HepG2 (cell line): ENCODE results near the gene IQSEC1.

Experiments
- ESRRA ChIP-seq: sonication (generic); formaldehyde crosslinking; IDR thresholded peaks from 2 replicates; pipeline ENCODE4 v1.5.1; 2020; ENCODE audit warnings: mild to moderate bottlenecking, low read depth, missing genetic modification reagents
- GABPB1 ChIP-seq: IDR thresholded peaks from 2 replicates; pipeline ENCODE4 v1.6.1; 2016; ENCODE audit warnings: mild to moderate bottlenecking, missing genetic modification reagents, moderate library complexity, missing compliant biosample characterization
- GATAD2A ChIP-seq: IDR thresholded peaks from 2 replicates; pipeline ENCODE4 v1.6.1; 2016
- HIVEP1 ChIP-seq: sonication (generic); formaldehyde crosslinking; IDR thresholded peaks from 2 replicates; pipeline ENCODE4 v1.4.0; 2020; ENCODE audit warnings: mild to moderate bottlenecking, missing genetic modification reagents
- KLF16 ChIP-seq, 2 experiments: sonication (generic) in 1 of 2; formaldehyde crosslinking in 1 of 2; IDR thresholded peaks; 2 replicates each; pipeline versions ENCODE4 v1.6.1 to v1.8.0; 2016 to 2023; ENCODE audit warnings: missing genetic modification reagents in 2 of 2, missing compliant biosample characterization in 1 of 2
- TAF1 ChIP-seq: sonication (generic); formaldehyde crosslinking; IDR thresholded peaks from 2 replicates; pipeline ENCODE4 v1.4.0; 2020; ENCODE audit warnings: missing genetic modification reagents
- ZBTB21 ChIP-seq: sonication (generic); formaldehyde crosslinking; IDR thresholded peaks from 2 replicates; pipeline ENCODE4 v1.4.0; 2020; ENCODE audit warnings: missing genetic modification reagents
- ZFP36 ChIP-seq: fragments of 150-350 bp; IDR thresholded peaks from 2 replicates; pipeline ENCODE4 v1.6.1; 2018; ENCODE audit warnings: borderline replicate concordance, low read length, low read depth; ENCODE audit not compliant: partially characterized antibody
- TF ChIP-seq, protein P1 (sequence below): IDR thresholded peaks from 2 replicates; pipeline ENCODE4 v1.6.1; 2016; ENCODE audit warnings: low read depth, control low read depth
- TF ChIP-seq, protein P2 (sequence below): sonication (generic); formaldehyde crosslinking; IDR thresholded peaks from 2 replicates; pipeline ENCODE4 v1.5.0; 2020; ENCODE audit warnings: mild to moderate bottlenecking, missing genetic modification reagents, moderate library complexity
- TF ChIP-seq, protein P3 (sequence below): IDR thresholded peaks from 2 replicates; pipeline ENCODE4 v1.6.1; 2016

DNA sequence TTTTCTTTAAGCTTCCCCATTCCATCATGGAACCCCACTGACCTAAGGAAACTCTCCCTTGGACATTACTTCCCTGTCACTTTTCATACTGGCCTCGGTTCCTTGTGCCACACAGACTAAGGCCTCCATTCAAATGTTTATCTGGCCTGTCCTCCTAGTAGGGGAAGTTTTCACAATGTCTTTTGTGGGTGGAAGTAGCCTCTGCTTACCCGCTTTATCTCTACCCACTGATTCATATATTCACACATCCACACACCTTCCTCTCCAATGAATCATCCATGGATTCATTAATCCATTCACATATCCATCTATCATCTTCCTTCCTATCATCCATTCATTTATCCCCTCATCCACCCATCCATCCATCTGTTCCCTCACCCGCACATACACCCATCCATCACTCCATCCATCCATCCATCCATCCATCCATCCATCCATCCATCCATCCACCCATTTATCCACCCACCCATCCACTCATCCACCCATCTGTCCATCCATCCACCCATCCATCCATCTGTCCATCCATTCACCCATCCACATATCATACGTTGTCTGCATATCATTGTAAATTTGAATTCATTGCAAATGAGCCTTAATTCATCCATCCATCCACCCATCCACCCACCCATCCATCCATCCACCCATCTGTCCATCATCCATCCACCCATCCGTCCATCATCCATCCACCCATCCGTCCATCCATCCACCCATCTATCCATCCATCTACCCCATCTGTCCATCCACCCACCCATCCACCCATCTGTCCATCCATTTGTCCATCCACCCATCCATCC is 49.1 kb downstream of the IQSEC1 start:
- no peak for TF ChIP-seq ESRRA (CRISPR knock-in tag)
- TF ChIP-seq ZBTB21 (CRISPR knock-in tag), result no peak
- TF ChIP-seq GATAD2A (CRISPR knock-in tag), result no peak
- no peak for TF ChIP-seq TAF1 (CRISPR knock-in tag)
- TF ChIP-seq, protein P1, sequence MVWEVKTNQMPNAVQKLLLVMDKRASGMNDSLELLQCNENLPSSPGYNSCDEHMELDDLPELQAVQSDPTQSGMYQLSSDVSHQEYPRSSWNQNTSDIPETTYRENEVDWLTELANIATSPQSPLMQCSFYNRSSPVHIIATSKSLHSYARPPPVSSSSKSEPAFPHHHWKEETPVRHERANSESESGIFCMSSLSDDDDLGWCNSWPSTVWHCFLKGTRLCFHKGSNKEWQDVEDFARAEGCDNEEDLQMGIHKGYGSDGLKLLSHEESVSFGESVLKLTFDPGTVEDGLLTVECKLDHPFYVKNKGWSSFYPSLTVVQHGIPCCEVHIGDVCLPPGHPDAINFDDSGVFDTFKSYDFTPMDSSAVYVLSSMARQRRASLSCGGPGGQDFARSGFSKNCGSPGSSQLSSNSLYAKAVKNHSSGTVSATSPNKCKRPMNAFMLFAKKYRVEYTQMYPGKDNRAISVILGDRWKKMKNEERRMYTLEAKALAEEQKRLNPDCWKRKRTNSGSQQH (CRISPR knock-in tag), result no peak
- TF ChIP-seq GABPB1, result no peak
- no peak for TF ChIP-seq HIVEP1
- TF ChIP-seq, protein P2, sequence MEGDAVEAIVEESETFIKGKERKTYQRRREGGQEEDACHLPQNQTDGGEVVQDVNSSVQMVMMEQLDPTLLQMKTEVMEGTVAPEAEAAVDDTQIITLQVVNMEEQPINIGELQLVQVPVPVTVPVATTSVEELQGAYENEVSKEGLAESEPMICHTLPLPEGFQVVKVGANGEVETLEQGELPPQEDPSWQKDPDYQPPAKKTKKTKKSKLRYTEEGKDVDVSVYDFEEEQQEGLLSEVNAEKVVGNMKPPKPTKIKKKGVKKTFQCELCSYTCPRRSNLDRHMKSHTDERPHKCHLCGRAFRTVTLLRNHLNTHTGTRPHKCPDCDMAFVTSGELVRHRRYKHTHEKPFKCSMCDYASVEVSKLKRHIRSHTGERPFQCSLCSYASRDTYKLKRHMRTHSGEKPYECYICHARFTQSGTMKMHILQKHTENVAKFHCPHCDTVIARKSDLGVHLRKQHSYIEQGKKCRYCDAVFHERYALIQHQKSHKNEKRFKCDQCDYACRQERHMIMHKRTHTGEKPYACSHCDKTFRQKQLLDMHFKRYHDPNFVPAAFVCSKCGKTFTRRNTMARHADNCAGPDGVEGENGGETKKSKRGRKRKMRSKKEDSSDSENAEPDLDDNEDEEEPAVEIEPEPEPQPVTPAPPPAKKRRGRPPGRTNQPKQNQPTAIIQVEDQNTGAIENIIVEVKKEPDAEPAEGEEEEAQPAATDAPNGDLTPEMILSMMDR, result no peak
- no peak for TF ChIP-seq ZFP36
- TF ChIP-seq, protein P3, sequence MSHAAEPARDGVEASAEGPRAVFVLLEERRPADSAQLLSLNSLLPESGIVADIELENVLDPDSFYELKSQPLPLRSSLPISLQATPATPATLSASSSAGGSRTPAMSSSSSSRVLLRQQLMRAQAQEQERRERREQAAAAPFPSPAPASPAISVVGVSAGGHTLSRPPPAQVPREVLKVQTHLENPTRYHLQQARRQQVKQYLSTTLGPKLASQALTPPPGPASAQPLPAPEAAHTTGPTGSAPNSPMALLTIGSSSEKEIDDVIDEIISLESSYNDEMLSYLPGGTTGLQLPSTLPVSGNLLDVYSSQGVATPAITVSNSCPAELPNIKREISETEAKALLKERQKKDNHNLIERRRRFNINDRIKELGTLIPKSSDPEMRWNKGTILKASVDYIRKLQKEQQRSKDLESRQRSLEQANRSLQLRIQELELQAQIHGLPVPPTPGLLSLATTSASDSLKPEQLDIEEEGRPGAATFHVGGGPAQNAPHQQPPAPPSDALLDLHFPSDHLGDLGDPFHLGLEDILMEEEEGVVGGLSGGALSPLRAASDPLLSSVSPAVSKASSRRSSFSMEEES (CRISPR knock-in tag), result no peak
- TF ChIP-seq KLF16 (CRISPR knock-in tag; IDR thresholded peaks at IDR 0.05), result no peak
